ENCODE results near the gene TNFAIP8L2. TPM values are rescaled to one million over a fixed set of nuclear protein-coding genes. Genes with fewer than 3 reads are reported as not detected.

TNFAIP8L2 gene
- total and polyA plus RNA-seq, 2 of the 8 experiments (the other 6 are each of a cell fraction or from before 2014, with no cell fraction given): not detected

GRCh38 chr1:151193304-151193703, 36.9 kb downstream of the TNFAIP8L2 start:
- WGBS, 2 experiments (ENCODE audit: extremely low coverage in 1 of 2, insufficient coverage in 1 of 2, insufficient read length in 1 of 2, insufficient replicate concordance in 2 of 2, low coverage in 1 of 2, low lambda C conversion rate in 2 of 2, missing lambda C conversion rate in 1 of 2): 94% methylated on average over 6 of the region's 6 CpGs; no CpG with 5 or more reads in 1 of the 2 experiments
- no peaks in the 10 kb centered on the region for H3K36me3 ChIP-seq (ENCODE audit: control insufficient read depth in 2 of 4, insufficient read depth in 4 of 4, low read length in 3 of 4)
- DNase-seq (ENCODE audit: low read depth in 1 of 2, low spot score in 2 of 2) (no peak), FAIRE-seq (no peak)
- H3K27ac ChIP-seq (ENCODE audit: low read depth, low read length): no peak overlapping the region
- H2BK120ac ChIP-seq (replicated peaks; ENCODE audit: low read depth, low read length): no peak overlapping the region
- H4K20me1 ChIP-seq (replicated peaks in 1 of 2; ENCODE audit: control insufficient read depth in 1 of 2, insufficient read depth in 2 of 2, low read length in 2 of 2): no peaks in the 10 kb centered on the region
- H3K4me2 ChIP-seq (ENCODE audit: insufficient read depth in 1 of 2, low read depth in 2 of 2, low read length in 2 of 2): no peak overlapping the region
- no peak overlapping the region for H3K4ac ChIP-seq (replicated peaks; ENCODE audit: insufficient read length, low read depth, low read length)
- H3K9ac ChIP-seq (replicated peaks in 1 of 4; ENCODE audit: extremely low read depth in 1 of 4, low read depth in 3 of 4, low read length in 3 of 4): no peak overlapping the region
- no peak overlapping the region for H2BK12ac ChIP-seq (ENCODE audit: low read depth, low read length)
- no peak overlapping the region for H4K91ac ChIP-seq (replicated peaks; ENCODE audit: insufficient read length, low read length)
- H2AFZ ChIP-seq (ENCODE audit: low read length): no peak overlapping the region
- H3K4me3 ChIP-seq (ENCODE audit: extremely low read depth in 1 of 4, insufficient read depth in 2 of 4, low read depth in 3 of 4, low read length in 4 of 4): no peak overlapping the region
- H4K8ac ChIP-seq (ENCODE audit: extremely low read depth, insufficient read depth, low read length): no peak overlapping the region
- H3K18ac ChIP-seq (ENCODE audit: extremely low read depth, low read length): no peak overlapping the region
- H3K79me2 ChIP-seq (ENCODE audit: control insufficient read depth in 1 of 2, insufficient read depth in 2 of 2, low read length in 2 of 2): peaks cover 7 to 14% of the 10 kb centered on the region in 2 experiments; a peak in 3 of 4 replicates
- H3K27me3 ChIP-seq (replicated peaks in 1 of 4; ENCODE audit: control insufficient read depth in 3 of 4, extremely low read depth in 1 of 4, insufficient read depth in 3 of 4, low read length in 3 of 4): no peaks in the 10 kb centered on the region
- H3K56ac ChIP-seq (replicated peaks; ENCODE audit: insufficient read length, low read depth, low read length): no peak overlapping the region
- ChIA-PET POLR2A (ENCODE audit: partially characterized antibody) (no interaction called here), CTCF (ENCODE audit: partially characterized antibody) (interaction anchor here (0.6 to 1.2 kb wide), 2 partner anchors 59 to 728 kb away, joined by 3 to 4 read pairs; no protein-coding TSS in a partner anchor)
- H3K23me2 ChIP-seq (ENCODE audit: low read depth, low read length): peaks cover 5% of the 10 kb centered on the region; the same call in 1 of the 2 replicates
- H3K4me1 ChIP-seq (replicated peaks in 1 of 4; ENCODE audit: control insufficient read depth in 3 of 4, insufficient read depth in 4 of 4, low read length in 3 of 4): peaks cover 0 to 4% (median 2%) of the 10 kb centered on the region in 4 experiments; a peak in 3 of 7 replicates
- H2BK5ac ChIP-seq (ENCODE audit: low read depth, low read length): no peak overlapping the region
- no peaks in the 10 kb centered on the region for H3K9me3 ChIP-seq (ENCODE audit: insufficient read depth in 2 of 2, low read depth in 1 of 2, low read length in 1 of 2)
- no peak overlapping the region for H3K23ac ChIP-seq (ENCODE audit: insufficient read length)
- no peak overlapping the region for H2BK15ac ChIP-seq (ENCODE audit: low read length)
- peaks cover 3% of the 10 kb centered on the region; the same call in 1 of the 2 replicates for H3K79me1 ChIP-seq (ENCODE audit: low read depth, low read length)
- no peak overlapping the region for H2BK20ac ChIP-seq (ENCODE audit: low read length)
- no peak overlapping the region for H2AK5ac ChIP-seq (ENCODE audit: low read depth, low read length)
- H3K14ac ChIP-seq (ENCODE audit: insufficient read length): no peak overlapping the region
- H4K5ac ChIP-seq (ENCODE audit: insufficient read length, low read depth, low read length): no peak overlapping the region
- TF ChIP-seq YY1 (IDR thresholded peaks at IDR 0.05; ENCODE audit: low read depth, low read length): no peak
- no peak for TF ChIP-seq CHD1 (IDR thresholded peaks at IDR 0.05; ENCODE audit: low read depth, low read length)
- TF ChIP-seq EZH2 (IDR thresholded peaks at IDR 0.05; ENCODE audit: low read depth, low read length, severe bottlenecking): no peak
- TF ChIP-seq TAF7 (optimal IDR thresholded peaks at IDR 0.05; ENCODE audit: borderline replicate concordance, low read depth, low read length): no peak
- TF ChIP-seq HDAC6 (IDR thresholded peaks at IDR 0.05; ENCODE audit: low read depth, low read length): no peak
- no peak for TF ChIP-seq KDM1A (IDR thresholded peaks at IDR 0.05; ENCODE audit: borderline replicate concordance, low read length)
- no peak for TF ChIP-seq CBX8 (IDR thresholded peaks at IDR 0.05; ENCODE audit: borderline replicate concordance, low read depth, low read length)
- TF ChIP-seq NRF1 (IDR thresholded peaks at IDR 0.05; ENCODE audit: low read depth, low read length): no peak
- no peak for TF ChIP-seq SAP30 (IDR thresholded peaks at IDR 0.05; ENCODE audit: insufficient read depth, insufficient replicate concordance, low read length)
- no peak for TF ChIP-seq RNF2 (IDR thresholded peaks at IDR 0.05; ENCODE audit: borderline replicate concordance, low read depth, low read length, missing control alignments, poor library complexity, severe bottlenecking)
- TF ChIP-seq KDM4A (IDR thresholded peaks at IDR 0.05; ENCODE audit: low read depth, low read length, severe bottlenecking): no peak

All from H1 (cell line).